ENCODE results near the gene NXPH1.
"Not testable (repeated sequence)": the region's sequence is repeated elsewhere in the genome, so short reads cannot be mapped to it uniquely, and the experiment has no call there.

NXPH1 gene

GRCh38 chr7:8719102-8719501 lies 285.7 kb downstream of the NXPH1 start:
- H3K27ac ChIP-seq: no peak overlapping the region

GRCh38 chr7:8724080-8724718 lies 290.8 kb downstream of the NXPH1 start:
- H3K27me3 ChIP-seq (ENCODE audit: control insufficient read depth, insufficient read depth, low read length): no peaks in the 10 kb centered on the region
- no peak overlapping the region for H3K4me3 ChIP-seq (ENCODE audit: low read depth, low read length)
- H2AFZ ChIP-seq: no peak overlapping the region
- H3K36me3 ChIP-seq (ENCODE audit: control insufficient read depth, insufficient read depth, low read length): no peaks in the 10 kb centered on the region
- no peaks in the 10 kb centered on the region for H3K79me2 ChIP-seq
- no peak overlapping the region for H3K4me2 ChIP-seq (ENCODE audit: low read length)
- peak; percentile 29 for TF ChIP-seq CTCF (IDR thresholded peaks at IDR 0.05)
- H3K27ac ChIP-seq: no peak overlapping the region
- H3K9ac ChIP-seq: no peak overlapping the region
- no peaks in the 10 kb centered on the region for H3K4me1 ChIP-seq
- H3K9me3 ChIP-seq (ENCODE audit: control insufficient read depth, low read length): no peaks in the 10 kb centered on the region

More at GRCh38 chr7:8719102-8719501, 285.7 kb downstream of the NXPH1 start:
- Histone ChIP-seq H3K9me3 (ENCODE audit: control insufficient read depth, low read length) (no peaks in the 10 kb centered on the region), H2AFZ (no peak overlapping the region), H3K27me3 (ENCODE audit: control insufficient read depth, insufficient read depth, low read length) (no peaks in the 10 kb centered on the region), H3K4me3 (ENCODE audit: low read depth, low read length) (no peak overlapping the region), H3K36me3 (ENCODE audit: control insufficient read depth, insufficient read depth, low read length) (no peaks in the 10 kb centered on the region), H3K4me1 (no peaks in the 10 kb centered on the region), H3K79me2 (no peaks in the 10 kb centered on the region), H3K4me2 (ENCODE audit: low read length) (no peak overlapping the region), H3K9ac (no peak overlapping the region)
- TF ChIP-seq CTCF (IDR thresholded peaks at IDR 0.05): no peak

GRCh38 chr7:8731756-8732155 lies 298.3 kb downstream of the NXPH1 start:
- not testable (repeated sequence) for H3K4me2 ChIP-seq (ENCODE audit: low read length); H3K4me3 ChIP-seq (ENCODE audit: low read depth, low read length); H3K9ac ChIP-seq; H3K4me1 ChIP-seq; H3K36me3 ChIP-seq (ENCODE audit: control insufficient read depth, insufficient read depth, low read length); H3K27me3 ChIP-seq (ENCODE audit: control insufficient read depth, insufficient read depth, low read length); H3K9me3 ChIP-seq (ENCODE audit: control insufficient read depth, low read length); H3K27ac ChIP-seq; H2AFZ ChIP-seq; H3K79me2 ChIP-seq

GRCh38 chr7:8739837-8740236 lies 306.4 kb downstream of the NXPH1 start:
- Histone ChIP-seq H3K27ac (no peak overlapping the region), H3K4me1 (no peaks in the 10 kb centered on the region), H3K4me3 (ENCODE audit: low read depth, low read length) (no peak overlapping the region), H3K79me2 (no peaks in the 10 kb centered on the region), H3K4me2 (ENCODE audit: low read length) (no peak overlapping the region), H3K9ac (no peak overlapping the region), H3K9me3 (ENCODE audit: control insufficient read depth, low read length) (no peaks in the 10 kb centered on the region), H3K27me3 (ENCODE audit: control insufficient read depth, insufficient read depth, low read length) (no peaks in the 10 kb centered on the region), H3K36me3 (ENCODE audit: control insufficient read depth, insufficient read depth, low read length) (no peaks in the 10 kb centered on the region), H2AFZ (no peak overlapping the region)
- no peak for TF ChIP-seq CTCF (IDR thresholded peaks at IDR 0.05)

GRCh38 chr7:8742837-8743236 lies 309.4 kb downstream of the NXPH1 start:
- Histone ChIP-seq H2AFZ (no peak overlapping the region), H3K79me2 (no peaks in the 10 kb centered on the region), H3K9me3 (ENCODE audit: control insufficient read depth, low read length) (no peaks in the 10 kb centered on the region), H3K27ac (no peak overlapping the region), H3K27me3 (ENCODE audit: control insufficient read depth, insufficient read depth, low read length) (no peaks in the 10 kb centered on the region), H3K9ac (no peak overlapping the region), H3K36me3 (ENCODE audit: control insufficient read depth, insufficient read depth, low read length) (no peaks in the 10 kb centered on the region), H3K4me1 (no peaks in the 10 kb centered on the region), H3K4me3 (ENCODE audit: low read depth, low read length) (no peak overlapping the region), H3K4me2 (ENCODE audit: low read length) (no peak overlapping the region)
- TF ChIP-seq CTCF (IDR thresholded peaks at IDR 0.05): no peak

All from parathyroid adenoma (tissue), 2 donors.